Ishikawa (cell line): ENCODE results near the gene C2orf69.

ENCODE experiments used
- CEBPB ChIP-seq: IDR thresholded peaks from 2 replicates; pipeline ENCODE4 v1.6.1; 2012
- CREB1 ChIP-seq: IDR thresholded peaks from 2 replicates; pipeline ENCODE4 v1.6.1; 2012; ENCODE audit warnings: low read depth
- EGR1 ChIP-seq: IDR thresholded peaks from 2 replicates; pipeline ENCODE4 v1.6.1; 2012
- EP300 ChIP-seq: IDR thresholded peaks from 2 replicates; pipeline ENCODE4 v1.6.1; 2012; ENCODE audit warnings: borderline replicate concordance
- FOXM1 ChIP-seq: IDR thresholded peaks from 2 replicates; pipeline ENCODE4 v1.6.1; 2012; ENCODE audit warnings: low read depth, borderline replicate concordance
- NFIC ChIP-seq: IDR thresholded peaks from 2 replicates; pipeline ENCODE4 v1.6.1; 2012
- RAD21 ChIP-seq: IDR thresholded peaks from 2 replicates; pipeline ENCODE4 v1.6.1; 2012; ENCODE audit warnings: low read depth
- TAF1 ChIP-seq: IDR thresholded peaks from 2 replicates; pipeline ENCODE4 v1.6.1; 2012; ENCODE audit warnings: low read depth, mild to moderate bottlenecking
- TCF12 ChIP-seq: IDR thresholded peaks from 2 replicates; pipeline ENCODE4 v1.6.1; 2012; ENCODE audit warnings: low read depth
- TEAD4 ChIP-seq: IDR thresholded peaks from 2 replicates; pipeline ENCODE4 v1.6.1; 2012
- YY1 ChIP-seq: IDR thresholded peaks from 2 replicates; pipeline ENCODE4 v1.6.1; 2012; ENCODE audit warnings: low read depth
- ZBTB7A ChIP-seq: IDR thresholded peaks from 2 replicates; pipeline ENCODE4 v1.6.1; 2012; ENCODE audit warnings: low read depth
- TF ChIP-seq, protein P1 (sequence below): IDR thresholded peaks from 2 replicates; pipeline ENCODE4 v1.6.1; 2012
- TF ChIP-seq, protein P2 (sequence below): IDR thresholded peaks from 2 replicates; pipeline ENCODE4 v1.6.1; 2012
- TF ChIP-seq, protein P3 (sequence below): IDR thresholded peaks from 2 replicates; pipeline ENCODE4 v1.6.1; 2012; ENCODE audit warnings: low read depth, mild to moderate bottlenecking

C2orf69 gene

DNA sequence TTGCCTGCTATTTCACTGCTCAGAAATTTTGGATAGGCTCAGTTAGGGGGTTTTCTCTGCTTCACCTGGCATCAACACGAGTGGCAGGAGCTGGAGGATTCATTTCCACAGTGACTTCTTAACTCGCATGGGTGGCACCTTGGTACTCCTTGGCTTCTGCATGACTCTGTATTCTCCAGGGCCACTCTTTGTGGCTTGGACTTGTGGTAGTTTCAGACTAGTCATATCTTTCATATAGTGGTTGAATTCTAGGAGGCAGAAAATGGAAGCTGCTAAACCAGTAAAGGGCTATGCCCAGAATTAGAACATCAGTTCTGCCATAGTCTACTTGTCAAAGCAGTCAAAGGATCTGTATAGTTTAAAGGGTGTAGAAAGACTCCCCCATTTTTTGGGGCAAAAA is 51.1 kb downstream of the C2orf69 start:
- TF ChIP-seq ZBTB7A (no peak), FOXM1 (no peak), YY1 (no peak), NFIC (no peak), CEBPB (no peak), EGR1 (no peak), EP300 (no peak), TCF12 (no peak), CREB1 (no peak), RAD21 (no peak), TEAD4 (no peak), TAF1 (no peak)
- TF ChIP-seq, protein P1, sequence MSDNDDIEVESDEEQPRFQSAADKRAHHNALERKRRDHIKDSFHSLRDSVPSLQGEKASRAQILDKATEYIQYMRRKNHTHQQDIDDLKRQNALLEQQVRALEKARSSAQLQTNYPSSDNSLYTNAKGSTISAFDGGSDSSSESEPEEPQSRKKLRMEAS = no peak
- TF ChIP-seq, protein P2, sequence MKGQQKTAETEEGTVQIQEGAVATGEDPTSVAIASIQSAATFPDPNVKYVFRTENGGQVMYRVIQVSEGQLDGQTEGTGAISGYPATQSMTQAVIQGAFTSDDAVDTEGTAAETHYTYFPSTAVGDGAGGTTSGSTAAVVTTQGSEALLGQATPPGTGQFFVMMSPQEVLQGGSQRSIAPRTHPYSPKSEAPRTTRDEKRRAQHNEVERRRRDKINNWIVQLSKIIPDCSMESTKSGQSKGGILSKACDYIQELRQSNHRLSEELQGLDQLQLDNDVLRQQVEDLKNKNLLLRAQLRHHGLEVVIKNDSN = no peak
- TF ChIP-seq, protein P3, sequence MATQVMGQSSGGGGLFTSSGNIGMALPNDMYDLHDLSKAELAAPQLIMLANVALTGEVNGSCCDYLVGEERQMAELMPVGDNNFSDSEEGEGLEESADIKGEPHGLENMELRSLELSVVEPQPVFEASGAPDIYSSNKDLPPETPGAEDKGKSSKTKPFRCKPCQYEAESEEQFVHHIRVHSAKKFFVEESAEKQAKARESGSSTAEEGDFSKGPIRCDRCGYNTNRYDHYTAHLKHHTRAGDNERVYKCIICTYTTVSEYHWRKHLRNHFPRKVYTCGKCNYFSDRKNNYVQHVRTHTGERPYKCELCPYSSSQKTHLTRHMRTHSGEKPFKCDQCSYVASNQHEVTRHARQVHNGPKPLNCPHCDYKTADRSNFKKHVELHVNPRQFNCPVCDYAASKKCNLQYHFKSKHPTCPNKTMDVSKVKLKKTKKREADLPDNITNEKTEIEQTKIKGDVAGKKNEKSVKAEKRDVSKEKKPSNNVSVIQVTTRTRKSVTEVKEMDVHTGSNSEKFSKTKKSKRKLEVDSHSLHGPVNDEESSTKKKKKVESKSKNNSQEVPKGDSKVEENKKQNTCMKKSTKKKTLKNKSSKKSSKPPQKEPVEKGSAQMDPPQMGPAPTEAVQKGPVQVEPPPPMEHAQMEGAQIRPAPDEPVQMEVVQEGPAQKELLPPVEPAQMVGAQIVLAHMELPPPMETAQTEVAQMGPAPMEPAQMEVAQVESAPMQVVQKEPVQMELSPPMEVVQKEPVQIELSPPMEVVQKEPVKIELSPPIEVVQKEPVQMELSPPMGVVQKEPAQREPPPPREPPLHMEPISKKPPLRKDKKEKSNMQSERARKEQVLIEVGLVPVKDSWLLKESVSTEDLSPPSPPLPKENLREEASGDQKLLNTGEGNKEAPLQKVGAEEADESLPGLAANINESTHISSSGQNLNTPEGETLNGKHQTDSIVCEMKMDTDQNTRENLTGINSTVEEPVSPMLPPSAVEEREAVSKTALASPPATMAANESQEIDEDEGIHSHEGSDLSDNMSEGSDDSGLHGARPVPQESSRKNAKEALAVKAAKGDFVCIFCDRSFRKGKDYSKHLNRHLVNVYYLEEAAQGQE = no peak

DNA sequence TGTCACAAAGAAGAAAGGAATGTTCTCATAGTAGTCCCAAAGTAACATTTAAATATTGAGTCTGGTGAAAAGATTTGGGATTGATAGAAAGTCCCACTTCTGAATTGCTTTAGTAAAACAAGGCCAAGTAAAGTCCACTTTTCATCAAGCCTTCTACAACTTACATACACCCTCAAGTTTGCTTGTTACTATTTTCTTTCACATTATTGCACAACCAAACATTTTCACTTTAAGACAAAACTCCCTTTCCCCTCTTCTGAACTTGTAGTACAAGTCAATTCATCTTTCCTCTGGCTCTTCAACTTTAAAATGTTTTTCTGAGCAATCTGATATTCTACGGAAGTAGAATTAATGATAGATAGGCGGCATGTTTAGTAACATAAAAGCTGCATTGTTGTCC is 55.3 kb downstream of the C2orf69 start:
- TF ChIP-seq RAD21 = no peak
- no peak for TF ChIP-seq ZBTB7A
- TF ChIP-seq EP300 = no peak
- TF ChIP-seq, protein P1 = no peak
- TF ChIP-seq TAF1 = no peak
- no peak for TF ChIP-seq TEAD4
- no peak for TF ChIP-seq FOXM1
- TF ChIP-seq, protein P3 = no peak
- TF ChIP-seq CEBPB = no peak
- no peak for TF ChIP-seq EGR1
- TF ChIP-seq, protein P2 = no peak
- TF ChIP-seq CREB1 = no peak
- TF ChIP-seq YY1 = no peak
- no peak for TF ChIP-seq NFIC
- no peak for TF ChIP-seq TCF12

DNA sequence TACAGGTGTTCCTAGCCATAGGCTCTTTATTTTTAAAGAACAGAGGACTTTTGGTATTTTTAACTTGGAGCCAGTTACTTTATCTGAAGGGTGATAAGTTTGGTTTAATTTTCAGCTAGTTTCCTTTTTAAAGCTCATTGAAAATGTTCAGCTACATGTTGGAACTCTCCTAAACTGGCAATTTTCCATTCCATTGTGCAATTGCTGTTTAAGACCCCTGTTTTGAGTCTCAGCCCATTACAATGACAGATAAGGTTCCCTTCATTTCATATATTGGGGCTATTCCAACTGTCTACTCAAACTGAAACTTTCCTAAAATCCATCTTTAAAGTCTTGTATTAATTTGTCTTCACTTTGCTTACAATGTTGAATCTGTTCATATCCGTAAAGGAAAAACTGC is 55.9 kb downstream of the C2orf69 start:
- no peak for TF ChIP-seq EGR1
- no peak for TF ChIP-seq CEBPB
- TF ChIP-seq, protein P1 = no peak
- no peak for TF ChIP-seq TEAD4
- TF ChIP-seq FOXM1 = no peak
- no peak for TF ChIP-seq TCF12
- no peak for TF ChIP-seq ZBTB7A
- TF ChIP-seq RAD21 = no peak
- no peak for TF ChIP-seq EP300

DNA sequence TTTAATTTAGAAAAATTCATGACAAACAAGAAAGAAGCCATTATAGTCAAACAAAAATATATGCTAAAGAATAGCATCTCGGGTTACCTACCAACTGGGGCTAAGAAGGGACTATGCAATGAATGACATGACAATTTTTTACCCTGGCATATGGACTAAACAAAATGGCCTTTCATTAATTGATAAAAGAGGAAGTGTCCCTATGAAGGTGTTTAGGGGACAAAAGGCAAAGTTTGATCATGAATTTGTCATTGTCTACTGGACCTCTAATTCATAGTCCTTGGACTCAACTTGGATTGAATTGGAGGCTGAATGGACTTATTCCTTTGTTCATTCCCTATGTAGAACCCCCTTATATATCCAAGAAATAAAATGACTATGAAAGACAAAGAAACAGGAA is 57.0 kb downstream of the C2orf69 start:
- TF ChIP-seq TEAD4 (no peak), ZBTB7A (no peak), EP300 (no peak), EGR1 (no peak), CEBPB (no peak), RAD21 (no peak), YY1 (no peak), NFIC (no peak), FOXM1 (no peak), TCF12 (no peak), TAF1 (no peak)
- TF ChIP-seq, protein P1 = no peak
- TF ChIP-seq, protein P3 = no peak
